Thoracic aorta (tissue), 2 donors: ENCODE measurements around the gene SGIP1. TPM values are rescaled to one million over a fixed set of nuclear protein-coding genes. Genes with fewer than 3 reads are reported as not detected.
A peak's percentile ranks its signal among the peaks of the same experiment; 100 is the strongest.

ENCODE experiments used
- ATAC-seq: fragments of 150-250 bp; one replicate; pipeline ENCODE4 v1.8.0; 2017; ENCODE audit warnings: low read depth; ENCODE audit not compliant: insufficient number of reproducible peaks, low FRiP score
- DNase-seq: peaks from one replicate; pipeline ENCODE4 v3.0.0-alpha.2; 2020; ENCODE audit warnings: low spot score
- H3K27ac ChIP-seq, 2 donors: fragments of 200-600 bp; sonication (generic); 1 replicate in 1 of 2; 2 replicates in 1 of 2; pipeline ENCODE4 v1.5.1; 2016; ENCODE audit warnings: mild to moderate bottlenecking in 2 of 2, moderate library complexity in 2 of 2
- H3K27me3 ChIP-seq: fragments of 200-600 bp; sonication (generic); replicated peaks from 2 replicates; pipeline ENCODE4 v1.6.0; 2016; ENCODE audit warnings: mild to moderate bottlenecking; ENCODE audit not compliant: insufficient read depth
- H3K36me3 ChIP-seq: fragments of 200-600 bp; sonication (generic); one replicate; pipeline ENCODE4 v1.5.1; 2016
- H3K4me1 ChIP-seq, 2 donors: fragments of 200-600 bp; sonication (generic); 1 replicate in 1 of 2; 2 replicates in 1 of 2; pipeline versions ENCODE4 v1.5.1 to v1.6.0; 2016; ENCODE audit warnings: low read depth in 2 of 2, mild to moderate bottlenecking in 1 of 2; ENCODE audit not compliant: control insufficient read depth in 1 of 2
- H3K4me3 ChIP-seq: fragments of 200-600 bp; sonication (generic); 2 replicates; pipeline ENCODE4 v1.5.1; 2016; ENCODE audit warnings: mild to moderate bottlenecking
- H3K9me3 ChIP-seq: fragments of 200-600 bp; sonication (generic); 2 replicates; pipeline ENCODE4 v1.5.1; 2016
- CTCF ChIP-seq: fragments of 200-600 bp; sonication (generic); IDR thresholded peaks from one replicate; pipeline ENCODE4 v1.5.1; 2019; ENCODE audit warnings: antibody characterized with exemption
- total RNA-seq, 2 donors: library from RNA; depleted of rRNA; stranded (reverse); fragments of >200 nt; gene quantifications; one replicate each; pipeline versions ENCODE4 v1.1.0 to v1.2.3, GENCODE V29; 2016

SGIP1 gene
- total RNA-seq, 2 donors from 2014 or later = 47.4 to 116 TPM

GRCh38 chr1:66692681-66693080 lies 158.7 kb downstream of the SGIP1 start:
- Histone ChIP-seq H3K27me3 (no peaks in the 10 kb centered on the region), H3K4me1 (peaks cover 7 to 9% of the 10 kb centered on the region in 2 donors), H3K36me3 (peaks cover 2% of the 10 kb centered on the region), H3K27ac (no peak overlapping the region), H3K9me3 (no peaks in the 10 kb centered on the region), H3K4me3 (no peak overlapping the region)
- no peak for DNase-seq
- no peak for ATAC-seq
- TF ChIP-seq CTCF = no peak

GRCh38 chr1:66693856-66694255 lies 159.9 kb downstream of the SGIP1 start:
- no peaks in the 10 kb centered on the region for H3K27me3 ChIP-seq
- no peak for TF ChIP-seq CTCF
- peaks cover 0 to 9% of the 10 kb centered on the region in 2 donors for H3K4me1 ChIP-seq
- H3K36me3 ChIP-seq = peaks cover 2% of the 10 kb centered on the region
- no peak for ATAC-seq
- no peaks in the 10 kb centered on the region for H3K9me3 ChIP-seq
- H3K27ac ChIP-seq = no peak overlapping the region
- DNase-seq = no peak
- H3K4me3 ChIP-seq = no peak overlapping the region

- Histone ChIP-seq H3K4me1 (peaks cover 0 to 9% of the 10 kb centered on the region in 2 donors), H3K27me3 (no peaks in the 10 kb centered on the region), H3K9me3 (no peaks in the 10 kb centered on the region), H3K27ac (no peak overlapping the region), H3K4me3 (peak overlapping the region; percentile 18), H3K36me3 (peaks cover 2% of the 10 kb centered on the region)
- ATAC-seq (no peak), DNase-seq (no peak)
- TF ChIP-seq CTCF = no peak
Measured at GRCh38 chr1:66695116-66695515, 161.2 kb downstream of the SGIP1 start.

- no peaks in the 10 kb centered on the region for H3K27me3 ChIP-seq
- DNase-seq (no peak), ATAC-seq (no peak)
- H3K36me3 ChIP-seq = no peaks in the 10 kb centered on the region
- TF ChIP-seq CTCF = no peak
- H3K9me3 ChIP-seq = no peaks in the 10 kb centered on the region
- H3K4me1 ChIP-seq = peaks cover 0 to 5% of the 10 kb centered on the region in 2 donors
- H3K27ac ChIP-seq = no peak overlapping the region
- H3K4me3 ChIP-seq = no peak overlapping the region
Measured at GRCh38 chr1:66696771-66697170, 162.8 kb downstream of the SGIP1 start.

DNA sequence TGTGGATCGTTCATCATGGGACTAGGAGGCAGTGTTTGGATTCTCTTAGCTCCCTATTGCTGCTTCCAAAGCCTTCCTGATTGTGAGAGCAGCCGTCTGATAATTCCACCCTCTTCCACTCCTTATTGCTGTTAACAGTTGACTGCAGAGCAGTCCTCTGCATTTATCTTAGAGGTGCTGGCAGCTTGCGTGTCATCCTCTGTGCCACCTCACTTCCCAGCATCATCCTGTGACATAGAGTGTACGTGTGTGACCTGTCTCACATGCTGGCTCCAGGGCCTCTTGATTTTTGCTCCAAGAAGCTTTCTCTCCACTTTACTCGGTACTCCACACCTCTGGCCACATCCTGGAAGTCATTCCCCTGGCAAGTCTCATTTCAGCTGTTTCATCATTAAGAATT lies 165.3 kb downstream of the SGIP1 start:
- Histone ChIP-seq H3K4me3 (no peak overlapping the region), H3K9me3 (no peaks in the 10 kb centered on the region), H3K4me1 (peaks cover 3 to 4% of the 10 kb centered on the region in 2 donors), H3K36me3 (no peaks in the 10 kb centered on the region), H3K27ac (no peak overlapping the region), H3K27me3 (no peaks in the 10 kb centered on the region)
- DNase-seq = no peak
- no peak for ATAC-seq
- TF ChIP-seq CTCF = no peak
